ENCODE measurements around the gene PPT2. TPM values are rescaled to one million over a fixed set of nuclear protein-coding genes. Genes with fewer than 3 reads are reported as not detected.

The PPT2 gene
- total and polyA plus RNA-seq, 2 of the 8 experiments (the other 6 are each of a cell fraction or from before 2014, with no cell fraction given) = 24.1 to 39.5 TPM

DNA sequence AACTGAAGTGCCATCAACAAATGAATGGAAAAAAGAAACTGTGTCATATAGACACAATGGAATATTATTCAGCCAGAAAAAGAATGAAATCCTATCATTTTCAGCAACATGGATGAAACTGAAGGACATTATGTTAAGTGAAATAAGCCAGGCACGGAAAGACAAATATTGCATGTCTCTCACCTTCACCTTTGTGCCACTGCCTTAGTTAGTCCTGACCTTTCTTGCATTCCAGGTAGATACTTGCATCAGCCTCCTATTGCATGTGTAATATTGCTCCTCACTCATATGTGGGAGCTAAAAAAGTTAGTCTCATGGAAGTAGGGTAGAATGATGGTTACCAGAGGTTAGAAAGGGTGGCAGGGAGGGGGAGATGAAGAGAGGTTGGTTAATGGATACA is 55.1 kb downstream of the PPT2 start:
- no peak overlapping the region for H4K91ac ChIP-seq (replicated peaks; ENCODE audit: insufficient read length, low read length)
- no peaks in the 10 kb centered on the region for H3K4me1 ChIP-seq (replicated peaks in 1 of 4; ENCODE audit: control insufficient read depth in 3 of 4, insufficient read depth in 4 of 4, low read length in 3 of 4)
- no peak overlapping the region for H3K4ac ChIP-seq (replicated peaks; ENCODE audit: insufficient read length, low read depth, low read length)
- POLR2A ChIA-PET (ENCODE audit: partially characterized antibody) = no interaction called here
- no peaks in the 10 kb centered on the region for H3K23me2 ChIP-seq (ENCODE audit: low read depth, low read length)
- H3K4me2 ChIP-seq (ENCODE audit: insufficient read depth in 1 of 2, low read depth in 2 of 2, low read length in 2 of 2) = no peak overlapping the region
- no peak overlapping the region for H3K4me3 ChIP-seq (ENCODE audit: extremely low read depth in 1 of 4, insufficient read depth in 2 of 4, low read depth in 3 of 4, low read length in 4 of 4)
- DNase-seq (ENCODE audit: low read depth in 1 of 2, low spot score in 2 of 2) (no peak), FAIRE-seq (no peak)
- H2AK5ac ChIP-seq (ENCODE audit: low read depth, low read length) = no peak overlapping the region
- no peak overlapping the region for H3K27ac ChIP-seq (ENCODE audit: low read depth, low read length)
- 96% methylated on average over 1 of the region's 1 CpG; no CpG with 5 or more reads in 1 of the 2 experiments for WGBS, 2 experiments (ENCODE audit: extremely low coverage in 1 of 2, insufficient coverage in 1 of 2, insufficient read length in 1 of 2, insufficient replicate concordance in 2 of 2, low coverage in 1 of 2, low lambda C conversion rate in 2 of 2, missing lambda C conversion rate in 1 of 2)
- H2AFZ ChIP-seq (ENCODE audit: low read length) = no peak overlapping the region
- no peak overlapping the region for H2BK20ac ChIP-seq (ENCODE audit: low read length)
- no peak overlapping the region for H4K5ac ChIP-seq (ENCODE audit: insufficient read length, low read depth, low read length)
- no peaks in the 10 kb centered on the region for H3K79me2 ChIP-seq (ENCODE audit: control insufficient read depth in 1 of 2, insufficient read depth in 2 of 2, low read length in 2 of 2)
- no peaks in the 10 kb centered on the region for H3K9me3 ChIP-seq (ENCODE audit: insufficient read depth in 2 of 2, low read depth in 1 of 2, low read length in 1 of 2)
- no peak overlapping the region for H3K18ac ChIP-seq (ENCODE audit: extremely low read depth, low read length)
- H4K8ac ChIP-seq (ENCODE audit: extremely low read depth, insufficient read depth, low read length) = no peak overlapping the region
- H3K56ac ChIP-seq (replicated peaks; ENCODE audit: insufficient read length, low read depth, low read length) = no peak overlapping the region
- CTCF ChIA-PET (ENCODE audit: partially characterized antibody) = no interaction called here
- H4K20me1 ChIP-seq (replicated peaks in 1 of 2; ENCODE audit: control insufficient read depth in 1 of 2, insufficient read depth in 2 of 2, low read length in 2 of 2) = no peaks in the 10 kb centered on the region
- no peak overlapping the region for H2BK15ac ChIP-seq (ENCODE audit: low read length)
- no peaks in the 10 kb centered on the region for H3K27me3 ChIP-seq (replicated peaks in 1 of 4; ENCODE audit: control insufficient read depth in 3 of 4, extremely low read depth in 1 of 4, insufficient read depth in 3 of 4, low read length in 3 of 4)
- H2BK5ac ChIP-seq (ENCODE audit: low read depth, low read length) = no peak overlapping the region
- H3K36me3 ChIP-seq (ENCODE audit: control insufficient read depth in 2 of 4, insufficient read depth in 4 of 4, low read length in 3 of 4) = no peaks in the 10 kb centered on the region
- no peaks in the 10 kb centered on the region; the same call in 1 of the 2 replicates for H3K79me1 ChIP-seq (ENCODE audit: low read depth, low read length)
- H2BK120ac ChIP-seq (replicated peaks; ENCODE audit: low read depth, low read length) = no peak overlapping the region
- no peak overlapping the region for H2BK12ac ChIP-seq (ENCODE audit: low read depth, low read length)
- H3K14ac ChIP-seq (ENCODE audit: insufficient read length) = no peak overlapping the region
- no peak overlapping the region for H3K9ac ChIP-seq (replicated peaks in 1 of 4; ENCODE audit: extremely low read depth in 1 of 4, low read depth in 3 of 4, low read length in 3 of 4)
- H3K23ac ChIP-seq (ENCODE audit: insufficient read length) = no peak overlapping the region
- TF ChIP-seq TAF1 (IDR thresholded peaks at IDR 0.05; ENCODE audit: low read depth, low read length) (no peak), SIRT6 (IDR thresholded peaks at IDR 0.05; ENCODE audit: low read length) (no peak), GTF2F1 (IDR thresholded peaks at IDR 0.05; ENCODE audit: borderline replicate concordance, low read depth, low read length) (no peak), KDM4A (IDR thresholded peaks at IDR 0.05; ENCODE audit: low read depth, low read length, severe bottlenecking) (no peak), BCL11A (IDR thresholded peaks at IDR 0.05; ENCODE audit: low read depth in 2 of 2, low read length in 2 of 2) (no peak), MAFK (IDR thresholded peaks at IDR 0.05; ENCODE audit: low read depth, low read length) (no peak), NRF1 (IDR thresholded peaks at IDR 0.05; ENCODE audit: low read depth, low read length) (no peak), SP2 (IDR thresholded peaks at IDR 0.05; ENCODE audit: low read length) (no peak), RXRA (IDR thresholded peaks at IDR 0.05; ENCODE audit: insufficient read depth, low read depth, low read length) (no peak), CHD1 (IDR thresholded peaks at IDR 0.05; ENCODE audit: low read depth, low read length) (no peak), POLR2A (IDR thresholded peaks at IDR 0.05; ENCODE audit: control extremely low read depth in 1 of 2, low read depth in 2 of 2, low read length in 2 of 2) (no peak), RAD21 (IDR thresholded peaks at IDR 0.05 in 1 of 2, conservative IDR thresholded peaks at IDR 0.05 in 1 of 2; ENCODE audit: low read depth in 2 of 2, low read length in 2 of 2) (no peak), CREB1 (IDR thresholded peaks at IDR 0.05) (no peak)
- TF ChIP-seq, protein P1, sequence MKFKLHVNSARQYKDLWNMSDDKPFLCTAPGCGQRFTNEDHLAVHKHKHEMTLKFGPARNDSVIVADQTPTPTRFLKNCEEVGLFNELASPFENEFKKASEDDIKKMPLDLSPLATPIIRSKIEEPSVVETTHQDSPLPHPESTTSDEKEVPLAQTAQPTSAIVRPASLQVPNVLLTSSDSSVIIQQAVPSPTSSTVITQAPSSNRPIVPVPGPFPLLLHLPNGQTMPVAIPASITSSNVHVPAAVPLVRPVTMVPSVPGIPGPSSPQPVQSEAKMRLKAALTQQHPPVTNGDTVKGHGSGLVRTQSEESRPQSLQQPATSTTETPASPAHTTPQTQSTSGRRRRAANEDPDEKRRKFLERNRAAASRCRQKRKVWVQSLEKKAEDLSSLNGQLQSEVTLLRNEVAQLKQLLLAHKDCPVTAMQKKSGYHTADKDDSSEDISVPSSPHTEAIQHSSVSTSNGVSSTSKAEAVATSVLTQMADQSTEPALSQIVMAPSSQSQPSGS (IDR thresholded peaks at IDR 0.05; ENCODE audit: low read length) = no peak

Measured in H1 (cell line).